Measurements from ENCODE around the gene PRKG2. TPM values are rescaled to one million over a fixed set of nuclear protein-coding genes. Genes with fewer than 3 reads are reported as not detected.

Gene PRKG2
- total and polyA plus RNA-seq, 8 donors: 0.59 to 4.9 (median 0.90) TPM

DNA sequence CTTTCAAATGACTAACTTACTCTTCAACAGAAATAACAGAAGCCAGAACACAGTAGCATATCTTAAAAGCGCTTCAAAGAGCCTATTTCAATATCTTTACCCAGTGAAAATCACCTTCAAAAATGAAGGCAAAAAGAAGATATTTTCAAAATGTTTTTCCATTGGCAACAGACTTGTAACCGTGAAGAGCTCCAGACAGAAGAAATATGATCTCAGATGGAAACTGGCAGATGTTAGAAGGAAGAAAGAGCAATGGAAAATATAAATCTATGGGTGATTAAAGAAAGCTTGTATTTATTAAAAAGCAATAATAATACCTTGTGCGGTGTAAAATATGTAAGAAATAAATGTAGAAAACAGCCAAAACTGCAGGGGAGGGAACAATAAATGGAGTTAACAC is 35.7 kb downstream of the PRKG2 start:
- Histone ChIP-seq H3K27me3 (no peaks in the 10 kb centered on the region), H3K4me1 (no peaks in the 10 kb centered on the region), H3K36me3 (no peaks in the 10 kb centered on the region), H3K27ac (no peak overlapping the region), H3K9me3 (no peaks in the 10 kb centered on the region), H3K4me3 (no peak overlapping the region)
- no peak for FAIRE-seq
- intact Hi-C loops (cut with DNase I): no loop called here
- no peak for DNase-seq
- 77 to 84% methylated on average over 3 of the region's 3 CpGs for WGBS, 2 donors
- TF ChIP-seq, protein P1, sequence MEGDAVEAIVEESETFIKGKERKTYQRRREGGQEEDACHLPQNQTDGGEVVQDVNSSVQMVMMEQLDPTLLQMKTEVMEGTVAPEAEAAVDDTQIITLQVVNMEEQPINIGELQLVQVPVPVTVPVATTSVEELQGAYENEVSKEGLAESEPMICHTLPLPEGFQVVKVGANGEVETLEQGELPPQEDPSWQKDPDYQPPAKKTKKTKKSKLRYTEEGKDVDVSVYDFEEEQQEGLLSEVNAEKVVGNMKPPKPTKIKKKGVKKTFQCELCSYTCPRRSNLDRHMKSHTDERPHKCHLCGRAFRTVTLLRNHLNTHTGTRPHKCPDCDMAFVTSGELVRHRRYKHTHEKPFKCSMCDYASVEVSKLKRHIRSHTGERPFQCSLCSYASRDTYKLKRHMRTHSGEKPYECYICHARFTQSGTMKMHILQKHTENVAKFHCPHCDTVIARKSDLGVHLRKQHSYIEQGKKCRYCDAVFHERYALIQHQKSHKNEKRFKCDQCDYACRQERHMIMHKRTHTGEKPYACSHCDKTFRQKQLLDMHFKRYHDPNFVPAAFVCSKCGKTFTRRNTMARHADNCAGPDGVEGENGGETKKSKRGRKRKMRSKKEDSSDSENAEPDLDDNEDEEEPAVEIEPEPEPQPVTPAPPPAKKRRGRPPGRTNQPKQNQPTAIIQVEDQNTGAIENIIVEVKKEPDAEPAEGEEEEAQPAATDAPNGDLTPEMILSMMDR (IDR thresholded peaks at IDR 0.05): no peak
- no peak for ATAC-seq

DNA sequence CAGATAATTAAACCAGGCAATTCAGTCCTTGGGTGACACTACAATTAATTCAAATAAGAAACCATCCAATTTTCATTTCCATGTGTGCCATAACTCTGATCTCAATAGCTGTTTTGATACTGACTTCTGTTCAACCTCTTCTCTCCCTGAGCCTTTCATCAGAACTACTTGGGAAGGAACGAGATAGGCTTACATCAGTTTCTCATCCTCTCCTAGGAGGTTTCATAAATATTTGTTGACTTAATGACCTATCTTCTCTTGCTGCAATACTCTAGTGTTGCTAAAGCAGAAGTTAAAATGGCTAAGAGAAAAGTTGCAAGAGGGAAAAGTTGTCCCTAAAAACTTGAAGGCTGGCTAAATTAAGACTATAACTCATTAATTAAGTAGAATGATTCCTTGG is 41.8 kb downstream of the PRKG2 start:
- Histone ChIP-seq H3K36me3 (no peaks in the 10 kb centered on the region), H3K27me3 (no peaks in the 10 kb centered on the region), H3K9me3 (no peaks in the 10 kb centered on the region), H3K4me1 (no peaks in the 10 kb centered on the region), H3K4me3 (no peak overlapping the region), H3K27ac (no peak overlapping the region)
- ATAC-seq (no peak), DNase-seq (no peak), FAIRE-seq (no peak)
- intact Hi-C loops (cut with DNase I): no loop called here
- TF ChIP-seq, protein P1 (IDR thresholded peaks at IDR 0.05): no peak
- 46 to 56% methylated on average over 1 of the region's 1 CpG for WGBS, 2 donors

DNA sequence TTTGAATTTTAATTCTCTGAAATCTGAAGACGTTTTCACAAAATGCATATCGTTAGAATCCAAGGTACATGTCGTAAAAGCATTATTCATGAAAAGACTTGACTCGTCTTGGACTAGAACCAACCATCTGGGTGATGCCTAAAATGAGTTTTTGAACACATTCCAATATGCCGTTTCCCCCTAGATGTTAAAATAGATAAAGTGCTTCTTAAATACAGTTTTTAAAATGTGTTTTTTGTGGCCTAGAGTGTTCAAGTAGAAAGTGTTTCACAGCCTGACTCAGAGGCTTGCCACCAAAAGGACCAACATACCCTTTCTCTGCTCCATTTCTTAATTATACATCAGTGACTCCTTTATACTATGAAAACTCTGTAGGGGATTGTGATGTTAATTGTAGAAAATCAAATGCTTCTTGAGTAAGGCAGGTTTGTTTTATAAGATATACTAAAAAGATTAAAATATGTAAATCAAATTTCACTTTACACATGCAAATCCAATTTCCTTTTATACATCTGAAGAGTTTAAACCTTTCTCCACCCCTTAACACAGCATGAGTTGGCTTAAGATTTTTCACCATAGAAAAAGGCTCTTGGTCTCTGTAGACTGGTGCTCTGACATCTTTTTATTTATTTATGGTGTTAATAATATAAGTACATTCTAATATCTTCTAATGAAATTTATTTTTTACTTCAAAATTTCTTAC is 48.4 kb downstream of the PRKG2 start:
- Histone ChIP-seq H3K36me3 (no peaks in the 10 kb centered on the region), H3K27ac (no peak overlapping the region), H3K9me3 (no peaks in the 10 kb centered on the region), H3K4me3 (no peak overlapping the region), H3K27me3 (no peaks in the 10 kb centered on the region), H3K4me1 (no peaks in the 10 kb centered on the region)
- FAIRE-seq: no peak
- no peak for ATAC-seq
- intact Hi-C loops (cut with DNase I): no loop called here
- 25 to 28% methylated on average over 5 of the region's 5 CpGs for WGBS, 2 donors
- TF ChIP-seq, protein P1 (IDR thresholded peaks at IDR 0.05): no peak
- no peak for DNase-seq

DNA sequence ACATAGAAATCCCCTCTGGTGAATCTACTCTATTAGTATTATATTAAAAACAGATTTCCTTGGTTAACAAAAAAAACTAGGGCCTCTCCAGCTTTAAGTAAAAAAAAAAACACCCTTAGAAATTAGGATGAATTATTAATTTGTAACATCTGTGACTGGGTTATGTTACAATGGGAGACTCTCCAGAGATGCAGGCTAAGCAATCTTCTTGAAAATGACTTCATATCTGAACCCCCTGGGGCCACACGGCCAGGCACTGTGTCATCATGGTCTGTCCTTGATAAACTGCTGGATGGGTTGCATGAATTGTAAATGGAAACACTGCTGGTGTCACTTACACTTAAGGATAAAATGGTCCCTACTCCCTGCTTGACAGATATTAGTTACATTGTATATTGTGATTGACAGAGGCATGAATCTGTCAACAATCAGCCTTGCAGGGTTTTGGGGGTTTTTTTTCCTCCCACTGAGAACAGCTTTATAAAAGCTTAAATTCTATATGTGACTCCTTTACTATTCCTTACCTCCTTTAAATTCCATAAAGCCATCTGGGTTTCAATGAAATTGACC is 49.1 kb downstream of the PRKG2 start:
- intact Hi-C loops (cut with DNase I): no loop called here
- TF ChIP-seq, protein P1 (IDR thresholded peaks at IDR 0.05): no peak
- ATAC-seq (peak in 1 of 4 donors; percentile 44), DNase-seq (no peak), FAIRE-seq (no peak)
- Histone ChIP-seq H3K9me3 (no peaks in the 10 kb centered on the region), H3K4me1 (no peaks in the 10 kb centered on the region), H3K27ac (no peak overlapping the region), H3K36me3 (no peaks in the 10 kb centered on the region), H3K27me3 (no peaks in the 10 kb centered on the region), H3K4me3 (no peak overlapping the region)
- 9 to 13% methylated on average over 1 of the region's 1 CpG for WGBS, 2 donors

Data from pancreas (tissue), 10 donors.